GM12872 (cell line): ENCODE data around the gene SPHKAP.

Source experiments
- CTCF ChIP-seq: IDR thresholded peaks from 3 replicates; pipeline ENCODE4 v1.5.1; 2011; ENCODE audit warnings: low read depth, mild to moderate bottlenecking, low read length, moderate library complexity; ENCODE audit not compliant: insufficient read depth

Gene SPHKAP

GRCh38 chr2:228157841-228158240 lies 23.6 kb downstream of the SPHKAP start:
- TF ChIP-seq CTCF, result no peak

- TF ChIP-seq CTCF, result no peak
Observed at GRCh38 chr2:228144961-228145360, 36.5 kb downstream of the SPHKAP start.

- no peak for TF ChIP-seq CTCF
Observed at GRCh38 chr2:228140934-228141528, 40.5 kb downstream of the SPHKAP start.

GRCh38 chr2:228136027-228136426 lies 45.5 kb downstream of the SPHKAP start:
- no peak for TF ChIP-seq CTCF

GRCh38 chr2:228135300-228135699 lies 46.2 kb downstream of the SPHKAP start:
- TF ChIP-seq CTCF, result no peak

- no peak for TF ChIP-seq CTCF
Observed at GRCh38 chr2:228131833-228132232, 49.7 kb downstream of the SPHKAP start.

- TF ChIP-seq CTCF, result no peak
Observed at GRCh38 chr2:228126401-228126800, 55.1 kb downstream of the SPHKAP start.

GRCh38 chr2:228118940-228119339 lies 62.5 kb downstream of the SPHKAP start:
- TF ChIP-seq CTCF, result no peak
